ENCODE data around the gene SOS1.
A peak's percentile ranks its signal among the peaks of the same experiment; 100 is the strongest.

The SOS1 gene

DNA sequence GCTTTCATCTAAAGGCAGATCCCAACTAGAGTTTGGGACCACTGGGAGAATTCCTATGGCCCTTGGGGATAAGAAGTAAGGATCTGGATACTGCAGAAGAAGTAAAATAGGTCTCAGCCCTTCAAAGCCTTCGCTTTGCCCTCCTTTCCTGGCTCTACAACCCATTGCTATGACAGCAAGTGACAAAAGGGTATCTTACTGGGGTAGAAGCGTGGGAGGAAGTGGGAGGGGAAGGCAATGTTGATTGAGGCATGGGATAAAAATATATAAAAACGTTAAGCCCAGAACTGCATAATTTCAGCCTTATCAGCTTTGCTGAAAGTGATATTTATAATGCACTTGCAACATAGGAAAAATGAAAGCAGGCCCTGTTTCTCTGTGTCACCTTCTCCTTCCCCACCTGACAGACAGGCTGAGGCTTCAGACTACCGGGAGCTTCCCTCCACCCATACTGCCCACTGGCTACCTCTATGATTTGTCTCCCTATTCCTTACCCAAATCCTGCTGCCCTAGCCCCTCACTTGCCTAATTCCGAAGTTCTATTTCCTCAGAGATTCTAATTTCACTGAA is 14.9 kb upstream of the SOS1 start:
- no peak overlapping the region for H2AK5ac ChIP-seq (ENCODE audit: low read length, severe bottlenecking)
- no peak overlapping the region for H2BK15ac ChIP-seq (ENCODE audit: low read depth, poor library complexity, severe bottlenecking)
- H3K23ac ChIP-seq (ENCODE audit: low read length in 2 of 2) = no peak overlapping the region
- H2AFZ ChIP-seq (ENCODE audit: low read depth, low read length) = no peak overlapping the region
- no peak overlapping the region for H3K4me2 ChIP-seq (ENCODE audit: low read length, poor library complexity, severe bottlenecking)
- no peak overlapping the region for H3K14ac ChIP-seq (ENCODE audit: low read length in 2 of 2)
- H3K9ac ChIP-seq (ENCODE audit: low read length) = no peak overlapping the region
- H4K8ac ChIP-seq (ENCODE audit: low read length) = no peak overlapping the region
- no peak overlapping the region for H2BK120ac ChIP-seq (ENCODE audit: low read depth, low read length)
- H3K9me3 ChIP-seq (ENCODE audit: control insufficient read depth, low read length) = no peaks in the 10 kb centered on the region
- H3K27ac ChIP-seq (ENCODE audit: low read length, poor library complexity, severe bottlenecking) = no peak overlapping the region
- H3K4me1 ChIP-seq (ENCODE audit: control insufficient read depth, insufficient read depth, low read depth, low read length) = no peaks in the 10 kb centered on the region
- no peaks in the 10 kb centered on the region for H3K79me1 ChIP-seq (replicated peaks; ENCODE audit: low read length, poor library complexity, severe bottlenecking)
- H4K91ac ChIP-seq (ENCODE audit: low read length) = no peak overlapping the region
- H3K4ac ChIP-seq (ENCODE audit: low read depth in 1 of 2, low read length in 2 of 2) = no peak overlapping the region
- H3K18ac ChIP-seq (ENCODE audit: low read depth in 1 of 2, low read length in 2 of 2) = no peak overlapping the region
- 77% methylated on average over 4 of the region's 5 CpGs for WGBS
- no peaks in the 10 kb centered on the region for H3K27me3 ChIP-seq (ENCODE audit: control insufficient read depth in 1 of 2, insufficient read depth in 1 of 2, low read length in 2 of 2)
- no peak overlapping the region for H2BK5ac ChIP-seq (ENCODE audit: low read depth, low read length, poor library complexity, severe bottlenecking)
- H3K36me3 ChIP-seq (ENCODE audit: control insufficient read depth in 1 of 2, insufficient read depth in 2 of 2, low read depth in 1 of 2, low read length in 2 of 2) = no peaks in the 10 kb centered on the region
- H2BK12ac ChIP-seq (ENCODE audit: low read length in 2 of 2) = no peak overlapping the region
- DNase-seq = no peak
- no peak overlapping the region for H3K4me3 ChIP-seq (ENCODE audit: insufficient read depth in 1 of 2, low read depth in 1 of 2, low read length in 2 of 2)

DNA sequence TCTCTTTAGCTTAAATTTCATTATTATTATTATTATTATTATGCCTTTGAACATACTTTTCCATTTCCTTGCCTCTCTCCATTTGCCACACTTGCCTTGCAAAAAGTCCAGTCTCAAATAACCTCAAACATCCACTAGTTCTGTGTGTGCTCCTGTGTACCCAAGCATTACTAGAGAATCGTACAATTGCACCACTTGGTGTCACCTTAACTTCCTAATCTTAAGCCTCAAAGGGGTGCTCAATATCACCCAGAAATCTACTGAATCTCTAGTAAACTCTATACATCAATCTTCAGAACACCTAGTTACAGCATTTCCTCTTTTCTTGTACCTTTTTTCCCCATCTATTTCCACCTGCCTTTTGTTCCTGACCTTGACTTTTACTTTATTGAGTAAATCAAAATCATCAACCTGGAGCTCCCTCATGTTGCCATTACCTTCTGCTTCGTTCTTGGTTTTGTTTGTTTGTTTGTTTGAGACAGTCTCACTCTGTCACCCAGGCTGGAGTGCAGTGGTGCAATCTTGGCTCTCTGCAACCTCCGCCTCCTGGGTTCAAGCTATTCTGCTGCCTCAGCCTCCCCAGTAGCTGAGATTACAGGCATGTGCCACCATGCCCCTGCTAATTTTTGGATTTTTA is 12.5 kb upstream of the SOS1 start:
- no peak overlapping the region for H2BK5ac ChIP-seq (ENCODE audit: low read depth, low read length, poor library complexity, severe bottlenecking)
- no peaks in the 10 kb centered on the region for H3K9me3 ChIP-seq (ENCODE audit: control insufficient read depth, low read length)
- no peak overlapping the region for H2BK12ac ChIP-seq (ENCODE audit: low read length in 2 of 2)
- no peak for DNase-seq
- no peak overlapping the region for H3K4me2 ChIP-seq (ENCODE audit: low read length, poor library complexity, severe bottlenecking)
- H3K4me3 ChIP-seq (ENCODE audit: insufficient read depth in 1 of 2, low read depth in 1 of 2, low read length in 2 of 2) = no peak overlapping the region
- H3K4me1 ChIP-seq (ENCODE audit: control insufficient read depth, insufficient read depth, low read depth, low read length) = no peaks in the 10 kb centered on the region
- no peak overlapping the region for H3K27ac ChIP-seq (ENCODE audit: low read length, poor library complexity, severe bottlenecking)
- no peak overlapping the region for H3K4ac ChIP-seq (ENCODE audit: low read depth in 1 of 2, low read length in 2 of 2)
- no peaks in the 10 kb centered on the region for H3K27me3 ChIP-seq (ENCODE audit: control insufficient read depth in 1 of 2, insufficient read depth in 1 of 2, low read length in 2 of 2)
- WGBS = 81% methylated on average over 3 of the region's 3 CpGs
- no peaks in the 10 kb centered on the region for H3K36me3 ChIP-seq (ENCODE audit: control insufficient read depth in 1 of 2, insufficient read depth in 2 of 2, low read depth in 1 of 2, low read length in 2 of 2)
- H3K79me1 ChIP-seq (replicated peaks; ENCODE audit: low read length, poor library complexity, severe bottlenecking) = no peaks in the 10 kb centered on the region
- no peak overlapping the region for H4K8ac ChIP-seq (ENCODE audit: low read length)
- no peak overlapping the region for H3K9ac ChIP-seq (ENCODE audit: low read length)
- H3K14ac ChIP-seq (ENCODE audit: low read length in 2 of 2) = no peak overlapping the region
- no peak overlapping the region for H3K23ac ChIP-seq (ENCODE audit: low read length in 2 of 2)
- no peak overlapping the region for H2BK15ac ChIP-seq (ENCODE audit: low read depth, poor library complexity, severe bottlenecking)
- no peak overlapping the region for H2AK5ac ChIP-seq (ENCODE audit: low read length, severe bottlenecking)
- H3K18ac ChIP-seq (ENCODE audit: low read depth in 1 of 2, low read length in 2 of 2) = no peak overlapping the region
- no peak overlapping the region for H4K91ac ChIP-seq (ENCODE audit: low read length)
- H2BK120ac ChIP-seq (ENCODE audit: low read depth, low read length) = no peak overlapping the region
- no peak overlapping the region for H2AFZ ChIP-seq (ENCODE audit: low read depth, low read length)

DNA sequence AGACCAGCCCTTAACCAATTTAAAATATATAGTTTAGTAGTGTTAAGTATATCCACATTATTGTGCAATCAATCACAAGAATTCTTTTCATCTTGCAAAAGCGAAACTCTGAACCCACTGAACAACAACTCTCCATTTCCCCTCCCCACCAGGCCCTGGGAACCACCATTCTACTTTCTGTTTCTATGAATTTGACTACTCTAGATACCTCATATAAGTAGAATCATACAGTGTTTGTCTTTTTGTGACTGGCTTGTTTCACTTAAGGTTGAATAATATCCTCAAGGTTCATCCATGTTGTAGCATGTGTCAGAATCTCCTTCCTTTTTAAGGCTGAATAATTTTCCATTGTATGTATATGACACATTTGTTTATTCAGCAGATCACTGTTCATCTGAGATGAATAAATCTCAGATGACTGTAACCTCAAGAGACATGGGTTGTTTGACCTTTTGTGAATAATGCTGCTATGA is 8.1 kb upstream of the SOS1 start:
- Histone ChIP-seq H3K27ac (ENCODE audit: low read length, poor library complexity, severe bottlenecking) (no peak overlapping the region), H4K91ac (ENCODE audit: low read length) (no peak overlapping the region), H3K36me3 (ENCODE audit: control insufficient read depth in 1 of 2, insufficient read depth in 2 of 2, low read depth in 1 of 2, low read length in 2 of 2) (no peaks in the 10 kb centered on the region), H2BK5ac (ENCODE audit: low read depth, low read length, poor library complexity, severe bottlenecking) (no peak overlapping the region), H2BK120ac (ENCODE audit: low read depth, low read length) (no peak overlapping the region), H3K9ac (ENCODE audit: low read length) (peak overlapping the region; percentile 82), H4K8ac (ENCODE audit: low read length) (no peak overlapping the region), H3K4me3 (ENCODE audit: insufficient read depth in 1 of 2, low read depth in 1 of 2, low read length in 2 of 2) (no peak overlapping the region), H3K4me2 (ENCODE audit: low read length, poor library complexity, severe bottlenecking) (no peak overlapping the region), H2BK15ac (ENCODE audit: low read depth, poor library complexity, severe bottlenecking) (no peak overlapping the region), H3K23ac (ENCODE audit: low read length in 2 of 2) (no peak overlapping the region), H2AFZ (ENCODE audit: low read depth, low read length) (no peak overlapping the region), H3K79me1 (replicated peaks; ENCODE audit: low read length, poor library complexity, severe bottlenecking) (peaks cover 1% of the 10 kb centered on the region), H3K9me3 (ENCODE audit: control insufficient read depth, low read length) (no peaks in the 10 kb centered on the region), H3K14ac (ENCODE audit: low read length in 2 of 2) (no peak overlapping the region), H3K18ac (ENCODE audit: low read depth in 1 of 2, low read length in 2 of 2) (no peak overlapping the region), H2AK5ac (ENCODE audit: low read length, severe bottlenecking) (no peak overlapping the region), H2BK12ac (ENCODE audit: low read length in 2 of 2) (no peak overlapping the region), H3K4me1 (ENCODE audit: control insufficient read depth, insufficient read depth, low read depth, low read length) (peaks cover 3% of the 10 kb centered on the region), H3K27me3 (ENCODE audit: control insufficient read depth in 1 of 2, insufficient read depth in 1 of 2, low read length in 2 of 2) (no peaks in the 10 kb centered on the region), H3K4ac (ENCODE audit: low read depth in 1 of 2, low read length in 2 of 2) (no peak overlapping the region)
- DNase-seq = peak; percentile 38
- WGBS = 75% methylated on average over 1 of the region's 1 CpG

DNA sequence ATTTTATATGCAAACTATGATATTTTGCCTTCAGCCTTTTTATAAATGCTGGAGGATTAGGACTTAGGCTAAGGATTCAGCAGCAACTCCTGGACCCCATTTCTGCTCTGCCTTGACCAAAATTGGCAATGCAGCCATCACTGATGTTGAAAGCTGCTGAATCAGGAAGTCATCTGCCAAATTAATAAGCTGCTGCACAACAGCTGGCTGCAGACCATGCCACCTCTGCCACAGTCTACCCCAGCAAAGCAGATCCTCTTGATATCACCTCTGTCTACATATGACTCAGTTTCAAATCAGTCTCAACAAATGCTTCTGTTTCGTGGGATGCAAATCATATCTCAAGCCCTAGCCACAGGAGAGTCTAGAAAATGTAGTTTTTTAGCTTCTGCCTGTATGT is 7.1 kb upstream of the SOS1 start:
- no peak overlapping the region for H4K8ac ChIP-seq (ENCODE audit: low read length)
- peaks cover 9% of the 10 kb centered on the region for H3K79me1 ChIP-seq (replicated peaks; ENCODE audit: low read length, poor library complexity, severe bottlenecking)
- no peak overlapping the region for H2AK5ac ChIP-seq (ENCODE audit: low read length, severe bottlenecking)
- WGBS = no CpG with 5 or more reads among the region's 1 CpG
- H2BK12ac ChIP-seq (ENCODE audit: low read length in 2 of 2) = no peak overlapping the region
- no peaks in the 10 kb centered on the region for H3K36me3 ChIP-seq (ENCODE audit: control insufficient read depth in 1 of 2, insufficient read depth in 2 of 2, low read depth in 1 of 2, low read length in 2 of 2)
- peak overlapping the region; percentile 82 for H3K9ac ChIP-seq (ENCODE audit: low read length)
- H3K4me2 ChIP-seq (ENCODE audit: low read length, poor library complexity, severe bottlenecking) = no peak overlapping the region
- no peaks in the 10 kb centered on the region for H3K9me3 ChIP-seq (ENCODE audit: control insufficient read depth, low read length)
- H2BK15ac ChIP-seq (ENCODE audit: low read depth, poor library complexity, severe bottlenecking) = no peak overlapping the region
- no peak overlapping the region for H3K18ac ChIP-seq (ENCODE audit: low read depth in 1 of 2, low read length in 2 of 2)
- no peak overlapping the region for H2AFZ ChIP-seq (ENCODE audit: low read depth, low read length)
- DNase-seq = no peak
- H3K4me1 ChIP-seq (ENCODE audit: control insufficient read depth, insufficient read depth, low read depth, low read length) = peaks cover 10% of the 10 kb centered on the region
- no peak overlapping the region for H3K27ac ChIP-seq (ENCODE audit: low read length, poor library complexity, severe bottlenecking)
- peak overlapping the region; percentile 34 for H2BK120ac ChIP-seq (ENCODE audit: low read depth, low read length)
- H3K27me3 ChIP-seq (ENCODE audit: control insufficient read depth in 1 of 2, insufficient read depth in 1 of 2, low read length in 2 of 2) = no peaks in the 10 kb centered on the region
- H2BK5ac ChIP-seq (ENCODE audit: low read depth, low read length, poor library complexity, severe bottlenecking) = no peak overlapping the region
- no peak overlapping the region for H3K4ac ChIP-seq (ENCODE audit: low read depth in 1 of 2, low read length in 2 of 2)
- peak overlapping the region in 1 of 2 experiments; percentile 69 for H3K23ac ChIP-seq (ENCODE audit: low read length in 2 of 2)
- H3K14ac ChIP-seq (ENCODE audit: low read length in 2 of 2) = peak overlapping the region in 1 of 2 experiments; percentile 41
- H3K4me3 ChIP-seq (ENCODE audit: insufficient read depth in 1 of 2, low read depth in 1 of 2, low read length in 2 of 2) = peak overlapping the region in 1 of 2 experiments; percentile 7
- no peak overlapping the region for H4K91ac ChIP-seq (ENCODE audit: low read length)
